HG02759 (cell line): Measurements from ENCODE around the gene MFSD2A.
"Not testable (repeated sequence)": the region's sequence is repeated elsewhere in the genome, so short reads cannot be mapped to it uniquely, and the experiment has no call there.

Experiments used
- ATAC-seq: cut with Tn5 transposase; IDR thresholded peaks from one replicate; pipeline ENCODE4 v1.9.1; 2021; ENCODE audit warnings: mild to moderate bottlenecking, moderate library complexity; ENCODE audit not compliant: unreplicated experiment

MFSD2A gene

DNA sequence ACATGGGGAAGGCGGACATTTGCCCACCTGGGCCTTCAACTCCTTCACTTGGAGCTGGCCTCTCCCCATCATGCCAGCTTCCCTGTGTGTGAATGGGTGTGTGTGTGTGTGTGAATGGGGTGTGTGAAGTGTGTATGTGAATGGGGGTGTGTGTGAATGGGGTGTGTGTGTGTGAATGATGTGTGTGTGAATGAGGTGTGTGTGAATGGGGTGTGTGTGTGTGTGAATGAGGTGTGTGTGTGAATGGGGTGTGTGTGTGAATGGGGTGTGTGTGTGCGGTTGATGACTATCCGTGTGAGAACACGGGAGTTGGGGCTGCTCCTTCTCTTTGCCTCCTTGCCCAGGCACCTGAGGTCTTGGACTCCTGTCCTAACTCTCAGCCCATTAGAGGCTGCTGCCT lies 9.6 kb downstream of the MFSD2A start:
- ATAC-seq, result no peak

DNA sequence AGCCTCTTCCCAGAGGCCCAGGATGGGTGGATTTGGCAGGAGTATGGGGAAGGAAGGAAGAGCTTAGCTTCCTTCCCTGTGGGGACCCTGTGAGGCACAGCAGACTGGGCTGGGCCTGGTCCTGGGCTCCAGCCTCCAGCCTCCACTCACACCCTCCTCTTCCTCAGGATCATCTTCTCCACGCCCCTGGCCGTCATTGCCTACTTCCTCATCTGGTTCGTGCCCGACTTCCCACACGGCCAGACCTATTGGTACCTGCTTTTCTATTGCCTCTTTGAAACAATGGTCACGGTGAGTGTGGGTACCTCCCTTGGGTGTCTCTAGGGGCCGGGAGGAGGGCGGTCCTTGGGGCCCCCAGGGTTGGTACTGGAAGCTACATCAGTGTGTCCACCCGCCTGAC lies 10.1 kb downstream of the MFSD2A start:
- ATAC-seq, result no peak

DNA sequence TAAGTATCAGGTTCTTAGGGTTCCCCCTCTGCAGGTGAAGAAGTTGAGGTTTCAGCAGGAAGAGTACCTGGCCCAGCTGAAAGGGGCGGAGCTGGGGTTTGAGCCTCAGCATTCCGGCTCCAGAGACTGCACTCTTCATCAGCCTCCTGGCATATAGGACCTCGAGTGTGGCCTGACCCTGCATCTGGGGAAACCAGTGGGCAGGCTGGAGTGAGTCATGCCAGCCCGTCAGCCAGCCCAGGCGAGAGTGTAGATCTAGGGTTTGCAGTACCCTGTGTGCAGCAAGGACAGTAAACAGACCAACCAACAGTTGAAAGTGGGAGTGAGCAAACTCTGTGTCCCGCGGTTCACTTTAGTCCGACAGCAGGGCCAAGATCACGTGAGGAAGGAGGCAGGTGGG lies 14.1 kb downstream of the MFSD2A start:
- no peak for ATAC-seq

DNA sequence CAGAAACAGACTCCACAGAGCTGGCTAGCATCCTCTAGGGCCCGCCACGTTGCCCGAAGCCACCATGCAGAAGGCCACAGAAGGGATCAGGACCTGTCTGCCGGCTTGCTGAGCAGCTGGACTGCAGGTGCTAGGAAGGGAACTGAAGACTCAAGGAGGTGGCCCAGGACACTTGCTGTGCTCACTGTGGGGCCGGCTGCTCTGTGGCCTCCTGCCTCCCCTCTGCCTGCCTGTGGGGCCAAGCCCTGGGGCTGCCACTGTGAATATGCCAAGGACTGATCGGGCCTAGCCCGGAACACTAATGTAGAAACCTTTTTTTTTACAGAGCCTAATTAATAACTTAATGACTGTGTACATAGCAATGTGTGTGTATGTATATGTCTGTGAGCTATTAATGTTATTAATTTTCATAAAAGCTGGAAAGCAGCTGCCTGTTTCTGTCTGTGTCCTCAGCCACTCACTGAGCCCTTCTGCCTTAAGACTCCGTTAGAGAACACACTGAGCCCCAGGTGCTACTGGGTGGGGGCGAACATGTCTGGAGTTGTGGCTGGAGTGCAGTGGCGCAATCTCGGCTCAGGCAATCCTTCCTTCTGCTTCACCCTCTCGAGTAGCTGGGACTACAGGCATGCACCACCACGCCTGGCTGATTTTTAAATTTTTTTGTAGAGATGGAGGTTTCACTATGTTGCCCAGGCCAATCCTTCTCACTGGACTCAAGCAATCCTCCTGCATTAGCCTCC lies 14.8 kb downstream of the MFSD2A start:
- ATAC-seq, result no peak

DNA sequence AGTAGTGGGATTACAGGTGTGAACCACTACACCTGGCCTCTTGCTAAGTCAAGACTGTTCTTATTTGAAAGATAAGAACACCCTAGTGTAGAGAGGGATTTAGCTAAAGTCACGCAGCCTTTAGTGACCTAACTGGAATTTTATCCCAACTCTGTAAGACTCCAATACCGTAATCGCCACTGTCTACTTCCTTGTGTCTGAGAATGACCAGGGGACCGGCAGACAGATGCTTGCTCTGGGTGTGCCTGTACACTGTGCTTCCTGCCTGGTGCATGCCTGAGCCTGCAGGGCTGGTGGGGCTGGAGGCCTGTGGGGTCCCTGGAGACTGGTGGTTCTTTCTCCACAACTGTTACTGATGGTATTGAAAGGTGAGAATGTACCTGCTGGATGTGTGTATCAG lies 15.3 kb downstream of the MFSD2A start:
- no peak for ATAC-seq

DNA sequence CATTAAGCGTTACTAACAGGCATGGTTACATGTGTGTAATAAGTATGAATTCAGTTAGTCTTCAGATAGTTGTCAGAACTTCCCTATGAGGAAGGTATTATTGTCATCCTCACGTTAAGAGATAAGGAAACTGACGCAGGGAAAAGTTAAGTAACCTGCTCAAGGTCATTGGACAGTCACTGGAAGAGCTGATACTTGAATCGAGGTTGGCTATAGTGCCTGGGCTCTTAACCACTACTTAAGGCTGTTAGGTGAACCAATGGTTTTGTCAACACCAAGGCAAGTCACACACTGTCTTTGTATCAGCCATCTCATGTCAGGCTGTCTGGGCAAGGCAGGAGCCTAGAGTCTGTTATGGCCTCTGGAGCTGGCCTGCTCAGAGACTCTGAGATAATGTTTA lies 16.2 kb downstream of the MFSD2A start:
- ATAC-seq, result no peak

DNA sequence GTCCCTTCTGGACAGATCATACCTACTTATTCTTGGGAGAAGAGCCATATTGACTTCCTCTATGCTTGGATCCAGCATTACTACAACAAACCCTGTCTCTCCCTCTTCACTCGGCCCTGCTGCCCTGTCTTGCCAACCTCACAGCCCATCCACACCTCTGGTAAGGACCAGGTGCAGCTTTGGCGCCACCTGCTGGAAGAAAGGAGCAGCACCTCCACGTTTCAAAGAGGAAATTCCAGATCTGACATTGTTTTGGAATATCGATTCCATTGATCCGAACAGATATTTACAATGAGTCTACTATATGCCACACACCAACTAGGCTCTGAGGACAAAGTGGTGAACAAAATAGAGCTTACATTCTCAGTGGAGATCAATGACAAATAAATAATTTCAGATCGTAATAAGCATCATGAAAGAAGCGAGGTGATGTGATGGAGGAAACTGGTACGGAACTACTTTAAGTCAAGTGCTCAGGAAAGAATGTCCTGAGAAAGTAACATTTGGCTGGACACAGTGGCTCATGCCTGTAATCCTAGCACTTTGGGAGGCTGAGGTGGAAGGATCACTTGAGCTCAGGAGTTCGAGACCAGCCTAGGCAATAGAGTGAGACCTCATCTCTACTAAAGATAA lies 18.7 kb downstream of the MFSD2A start:
- ATAC-seq, result no peak

DNA sequence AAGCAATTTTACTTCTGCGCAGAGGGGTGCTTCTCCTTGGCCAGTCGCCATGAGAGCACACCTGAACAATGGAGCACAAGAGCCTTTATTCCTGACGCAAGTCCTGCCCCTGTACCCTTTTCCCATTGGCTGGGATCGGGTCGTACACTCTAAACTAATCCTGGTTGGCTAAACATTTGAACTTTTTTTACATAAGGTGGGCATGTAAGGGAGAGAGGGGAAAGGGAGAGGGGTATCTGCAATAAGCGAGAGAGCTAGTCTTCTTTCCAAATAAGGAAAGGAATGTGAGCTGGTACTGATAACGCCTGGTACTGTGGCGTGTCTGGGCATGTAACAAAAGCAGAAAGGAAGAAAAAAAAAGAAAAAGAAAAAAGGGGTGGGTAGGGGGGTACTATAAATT lies 21.8 kb downstream of the MFSD2A start:
- ATAC-seq, result no peak

DNA sequence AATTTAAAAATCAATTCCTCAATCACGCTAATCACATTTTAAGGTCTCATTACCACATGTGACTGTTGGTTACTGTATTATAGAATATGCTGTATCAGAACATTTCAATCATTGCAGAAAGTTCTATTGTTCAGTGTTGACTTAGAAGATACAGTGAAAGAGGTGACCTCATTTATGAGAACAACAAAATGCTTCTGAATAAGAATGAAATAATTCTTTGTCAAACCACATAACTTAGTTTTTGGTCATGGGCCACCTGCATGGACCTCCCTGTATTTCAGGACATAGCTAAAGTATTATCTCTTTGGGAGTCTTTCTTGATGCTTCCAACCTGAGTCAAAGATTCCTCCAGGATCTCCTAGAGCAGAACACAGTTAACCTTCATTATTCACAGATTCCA lies 22.3 kb downstream of the MFSD2A start:
- ATAC-seq, result no peak

DNA sequence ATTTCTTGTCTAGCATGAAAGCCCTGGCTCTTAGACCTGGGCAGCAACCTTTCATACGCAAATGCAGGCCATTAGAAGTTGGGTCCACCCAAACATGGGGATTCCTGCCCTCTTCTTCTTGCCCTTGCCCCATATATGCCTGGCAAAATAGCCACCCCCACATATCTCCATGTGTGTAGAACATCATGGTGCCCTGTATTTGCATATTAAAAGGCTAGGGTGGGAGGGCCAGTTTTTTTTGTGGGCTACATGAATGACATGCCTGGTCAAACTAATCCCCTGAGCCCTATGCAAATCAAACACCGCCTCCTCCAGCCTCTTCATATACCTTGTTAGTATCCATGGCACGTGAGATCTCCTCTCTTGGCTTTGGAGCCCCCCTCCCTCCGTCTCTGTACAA lies 24.7 kb downstream of the MFSD2A start:
- ATAC-seq, result no peak

DNA sequence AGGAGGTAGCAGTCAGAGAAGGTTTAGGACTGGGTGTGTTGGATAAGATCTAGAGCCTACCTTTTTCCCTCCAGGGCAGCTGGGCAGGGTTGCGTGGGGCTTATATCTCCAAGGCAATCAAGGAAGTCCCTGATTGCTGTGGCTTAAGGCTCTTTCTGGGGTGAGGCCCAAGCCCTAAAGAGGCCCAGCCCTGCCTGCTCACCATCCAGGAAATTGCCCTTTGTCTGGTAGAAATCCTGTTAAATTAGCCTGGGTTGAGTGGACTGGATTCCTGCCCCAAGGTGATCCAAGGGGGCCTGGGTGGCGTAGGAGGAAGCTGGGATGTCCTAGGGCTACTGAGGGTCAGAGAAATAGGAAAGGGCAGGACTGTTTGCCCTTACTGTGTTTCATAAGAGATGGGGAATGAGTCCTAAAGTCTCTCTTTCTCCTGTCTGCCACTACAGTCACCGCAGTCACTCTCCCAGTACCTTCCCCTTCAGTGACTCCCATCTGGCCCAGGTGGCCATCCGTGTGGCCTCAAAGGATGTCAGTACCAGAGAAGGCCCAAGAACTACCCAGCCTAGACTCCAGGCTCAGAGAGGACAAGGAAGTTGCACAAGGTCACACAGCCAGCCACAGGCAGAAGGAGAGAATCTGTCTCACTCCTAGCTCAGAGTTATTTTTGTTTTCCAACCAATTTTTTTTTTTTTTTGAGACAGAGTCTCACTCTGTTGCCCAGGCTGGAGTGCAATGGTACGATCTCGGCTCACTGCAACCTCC lies 25.8 kb downstream of the MFSD2A start:
- ATAC-seq, result no peak

DNA sequence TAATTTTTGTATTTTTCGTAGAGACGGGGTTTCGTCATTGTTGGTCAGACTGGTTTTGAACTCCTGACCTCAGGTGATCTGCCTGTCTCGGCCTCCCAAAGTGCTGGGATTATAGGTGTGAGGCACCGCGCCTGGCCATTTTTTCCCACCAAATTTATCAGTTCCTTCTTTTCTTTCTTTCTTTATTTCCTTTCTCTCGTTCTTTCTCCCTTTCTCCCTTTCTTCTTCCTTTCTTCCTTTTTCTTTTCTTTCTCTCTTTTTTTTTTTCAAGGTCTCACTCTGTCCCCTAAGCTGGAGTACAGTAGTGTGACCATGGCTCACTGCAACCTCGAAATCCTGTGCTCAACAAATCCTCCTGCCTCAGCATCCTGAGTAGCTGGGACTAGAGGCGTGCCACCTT lies 26.4 kb downstream of the MFSD2A start:
- ATAC-seq, result no peak

DNA sequence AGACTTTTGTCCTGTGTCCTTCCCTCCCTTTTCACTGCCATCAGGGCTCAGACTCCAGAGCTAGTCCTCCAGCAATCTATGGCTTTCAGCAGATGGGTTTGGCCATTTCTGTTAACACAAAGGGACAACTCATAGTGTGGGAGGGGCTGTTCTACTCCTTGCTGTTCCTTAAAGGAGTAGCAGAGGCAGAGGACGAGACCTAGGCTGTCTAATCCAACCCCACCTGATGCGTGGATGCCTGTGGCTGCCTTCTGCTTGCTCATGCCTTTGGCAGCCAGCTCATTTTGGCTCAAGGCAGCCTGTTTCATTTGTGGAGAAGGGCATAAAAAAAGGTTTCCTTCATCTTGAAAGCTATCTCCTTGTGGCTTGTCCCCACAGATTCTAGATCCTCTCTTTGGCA lies 27.0 kb downstream of the MFSD2A start:
- ATAC-seq, result no peak

DNA sequence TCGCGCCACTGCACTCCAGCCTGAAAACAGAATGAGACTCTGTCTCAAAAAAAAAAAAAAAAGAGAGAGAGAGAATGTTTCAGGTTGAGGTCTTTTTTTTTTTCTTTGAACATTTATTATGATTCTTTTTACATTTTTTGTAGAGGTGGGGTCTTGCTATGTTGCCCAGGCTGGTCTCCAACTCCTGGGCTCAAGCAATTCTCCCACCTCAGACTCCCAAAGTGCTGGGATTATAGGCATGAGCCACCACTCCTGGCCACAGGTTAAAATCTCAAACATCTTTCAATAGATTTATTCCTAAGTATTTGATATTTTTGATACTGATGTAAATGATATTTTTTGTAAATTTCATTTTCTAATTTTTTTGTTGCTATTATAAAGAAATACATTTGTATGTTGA lies 29.5 kb downstream of the MFSD2A start:
- ATAC-seq, result not testable (repeated sequence)

DNA sequence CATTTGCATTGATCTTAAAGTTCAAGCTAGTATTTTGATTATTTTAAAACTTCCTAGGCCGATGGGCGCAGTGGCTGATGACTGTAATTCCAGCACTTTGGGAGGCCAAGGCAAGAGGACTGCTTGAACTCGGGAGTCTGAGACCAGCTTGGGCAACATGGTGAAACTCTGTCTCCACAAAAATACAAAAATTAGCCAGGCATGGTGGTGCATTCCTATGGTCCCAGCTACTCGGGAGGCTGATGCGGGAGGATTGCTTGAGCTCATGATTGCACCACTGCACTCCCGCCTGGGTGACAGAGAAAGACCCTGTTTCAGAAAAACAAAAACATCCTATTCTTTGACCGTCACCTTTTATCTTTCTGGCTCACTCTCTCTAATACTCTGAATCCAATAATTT lies 30.0 kb downstream of the MFSD2A start:
- ATAC-seq, result no peak

DNA sequence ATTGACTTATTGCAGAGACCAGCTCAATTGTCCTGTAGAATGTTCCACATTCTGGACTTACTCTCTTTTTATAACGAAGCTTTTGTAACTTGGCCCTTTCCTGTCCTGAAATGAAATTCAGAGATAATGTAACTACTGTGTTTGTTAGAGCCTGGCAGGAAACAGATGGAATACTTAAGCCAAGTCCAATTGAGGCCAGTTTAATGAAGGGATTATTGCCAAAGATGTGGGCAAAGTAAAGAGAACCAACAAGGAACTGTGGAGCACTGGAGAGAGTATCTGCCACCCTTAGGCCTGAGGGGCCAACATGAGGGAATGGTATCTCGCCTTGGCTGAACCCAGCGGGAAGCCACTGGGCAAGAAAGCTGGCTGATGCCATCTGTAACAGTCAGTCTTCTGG lies 32.9 kb downstream of the MFSD2A start:
- ATAC-seq, result no peak

DNA sequence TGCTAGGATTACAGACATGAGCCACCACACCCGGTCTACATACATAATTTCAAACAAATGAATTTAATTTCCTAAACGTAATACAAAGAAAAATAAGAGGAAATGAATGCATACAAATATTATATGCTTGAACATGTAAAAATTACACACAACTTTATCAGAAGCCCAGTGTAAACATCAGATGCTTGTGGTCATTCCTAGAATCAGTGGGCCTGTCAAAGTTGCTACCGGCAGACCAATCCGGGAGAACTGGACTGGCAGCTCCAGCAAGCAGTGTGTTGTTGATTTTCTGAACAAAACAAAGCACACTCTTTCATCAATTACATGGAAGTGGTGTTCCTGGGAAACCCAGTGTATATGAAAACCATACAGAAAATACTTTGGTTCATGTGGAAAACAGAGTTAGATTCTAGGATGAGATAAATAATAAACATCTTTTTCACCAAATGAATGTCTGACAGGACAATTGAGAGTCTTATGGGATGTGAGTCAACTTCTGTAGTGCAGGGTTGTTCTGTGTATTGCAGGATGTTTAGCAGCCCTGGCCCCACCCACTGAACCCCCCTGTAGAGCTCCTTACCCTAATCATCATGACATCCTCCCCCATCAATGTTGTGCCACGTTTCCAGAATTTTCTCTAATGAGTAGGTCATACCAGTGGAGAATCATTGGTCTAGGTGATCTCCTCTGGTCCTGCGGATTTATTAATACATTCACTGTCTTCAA lies 33.8 kb downstream of the MFSD2A start:
- no peak for ATAC-seq

DNA sequence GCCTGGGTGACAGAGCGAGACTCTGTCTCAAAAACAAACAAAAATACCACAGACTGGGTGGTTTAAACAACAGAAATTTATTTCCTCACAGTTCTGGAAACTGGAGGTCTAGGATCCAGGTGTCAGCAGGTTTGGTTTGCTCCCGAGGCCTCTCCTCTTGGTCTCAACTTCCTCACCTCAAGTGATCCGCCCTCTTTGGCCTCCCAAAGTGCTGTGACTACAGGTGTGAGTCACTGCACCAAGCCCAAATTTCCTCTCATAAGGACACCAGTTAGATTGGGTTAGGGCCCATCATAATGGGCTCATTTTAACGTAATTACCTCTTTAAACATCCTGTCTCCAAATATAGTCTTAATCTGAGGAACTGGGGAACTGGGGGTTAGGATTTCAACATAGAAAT lies 35.5 kb downstream of the MFSD2A start:
- ATAC-seq, result no peak

DNA sequence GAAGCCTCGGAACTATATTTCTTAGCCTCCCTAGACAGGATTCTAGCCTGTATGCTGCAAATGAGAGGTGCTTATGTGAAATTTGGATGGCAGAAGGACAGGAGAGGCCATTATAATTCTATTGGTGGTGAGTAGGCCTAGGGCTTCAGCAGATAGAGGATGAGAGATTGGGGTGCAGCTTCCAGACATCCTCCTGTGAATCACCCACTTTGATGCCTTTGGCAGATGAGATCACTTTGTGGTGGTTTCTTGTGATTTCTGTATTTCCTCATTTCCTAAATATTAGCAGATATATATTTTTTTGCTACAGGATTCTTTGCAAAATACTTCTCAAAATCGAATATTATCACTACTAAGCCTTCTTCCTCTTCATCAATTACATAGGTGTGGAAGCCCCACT lies 37.3 kb downstream of the MFSD2A start:
- ATAC-seq, result no peak

DNA sequence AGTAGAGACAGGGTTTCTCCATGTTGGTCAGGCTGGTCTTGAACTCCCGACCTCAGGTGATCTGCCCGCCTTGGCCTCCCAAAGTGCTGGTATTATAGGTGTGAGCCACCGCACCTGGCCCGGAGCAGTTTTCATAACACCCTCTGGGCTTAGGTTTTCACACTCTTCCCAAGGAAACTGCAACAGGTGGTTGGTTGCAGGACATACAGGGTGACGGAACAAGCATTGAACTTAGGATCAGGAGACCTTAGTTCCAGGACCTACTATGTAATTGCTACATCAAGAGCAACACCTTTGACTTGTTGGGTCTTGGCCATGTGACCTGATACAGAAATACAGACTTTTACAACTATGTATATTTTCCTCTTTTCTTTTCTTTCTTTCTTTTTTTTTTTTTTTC lies 37.9 kb downstream of the MFSD2A start:
- no peak for ATAC-seq

DNA sequence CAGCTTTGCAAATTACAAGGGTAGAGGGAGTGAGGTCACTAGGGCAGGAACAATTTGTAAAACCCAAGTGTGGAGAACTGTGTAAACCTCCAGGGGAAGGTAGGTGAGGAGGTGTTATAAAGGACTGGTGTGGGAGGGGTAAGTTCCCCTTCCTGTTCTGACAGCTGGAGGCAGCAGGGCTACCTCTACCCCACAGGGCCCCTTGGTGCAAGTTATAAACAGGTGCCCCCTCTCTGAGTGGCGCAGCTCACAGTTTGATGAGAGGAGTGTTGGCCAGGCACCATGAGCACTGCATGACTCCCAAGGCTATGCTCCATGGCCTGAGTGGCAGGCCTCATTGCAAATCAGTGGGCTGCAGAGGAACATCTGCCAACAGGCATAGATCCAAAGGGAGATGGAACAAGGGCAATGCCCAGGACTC lies 41.0 kb downstream of the MFSD2A start:
- peak; percentile 70 for ATAC-seq
